ENCODE measurements around the gene ZDHHC19. TPM values are rescaled to one million over a fixed set of nuclear protein-coding genes. Genes with fewer than 3 reads are reported as not detected.

Gene ZDHHC19
- total RNA-seq (2022) (not detected in 2 replicates), Bru-seq, nascent RNA (not detected), BruChase-seq, experiment 1, labeled RNA remaining after a 6-hour chase (percentile 27 among the genes with signal in this experiment), BruChase-seq, experiment 2, labeled RNA remaining after a 2-hour chase (percentile 16 among the genes with signal in this experiment)
- long read RNA-seq = 0 reads

GRCh38 chr3:196210673-196211556 lies at the start of gene ZDHHC19:
Gene ZDHHC19 (minus strand): TSS chr3:196211400. CDS start chr3:196211315, 85 bp downstream.
- Mint-ChIP-seq H3K4me3 (ENCODE audit: unreplicated experiment) (no peak within 1 kb of the TSS), H3K36me3 (ENCODE audit: insufficient read depth, unreplicated experiment) (no peaks in the 10 kb centered on the region), H3K4me1 (ENCODE audit: insufficient read depth, unreplicated experiment) (no peaks in the 10 kb centered on the region), H3K27me3 (ENCODE audit: insufficient read depth, unreplicated experiment) (peaks cover 14% of the 10 kb centered on the region), H3K27ac (ENCODE audit: low read depth, unreplicated experiment) (no peak within 1 kb of the TSS), H3K9me3 (ENCODE audit: unreplicated experiment) (no peaks in the 10 kb centered on the region)
- ChIA-PET POLR2A (no interaction called here), CTCF (no interaction called here)
- intact Hi-C loops (cut with micrococcal nuclease) = no loop called here
- no peak for DNase-seq (ENCODE audit: unreplicated experiment)
- BruUV-seq (replicated peaks) = no TSS peak
- no peak for TF ChIP-seq CTCF (IDR thresholded peaks at IDR 0.05; ENCODE audit: unreplicated experiment)

- intact Hi-C loops (cut with micrococcal nuclease) = no loop called here
- Mint-ChIP-seq H3K27me3 (ENCODE audit: insufficient read depth, unreplicated experiment) (no peaks in the 10 kb centered on the region), H3K36me3 (ENCODE audit: insufficient read depth, unreplicated experiment) (peaks cover 83% of the 10 kb centered on the region), H3K4me3 (ENCODE audit: unreplicated experiment) (no peak overlapping the region), H3K27ac (ENCODE audit: low read depth, unreplicated experiment) (no peak overlapping the region), H3K9me3 (ENCODE audit: unreplicated experiment) (no peaks in the 10 kb centered on the region), H3K4me1 (ENCODE audit: insufficient read depth, unreplicated experiment) (no peaks in the 10 kb centered on the region)
- CTCF ChIA-PET = no interaction called here
- POLR2A ChIA-PET = interaction anchor here (0.6 to 0.7 kb wide), 2 partner anchors 8 to 103 kb away, joined by 3 read pairs; no protein-coding TSS in a partner anchor
- BruUV-seq (replicated peaks) = no TSS peak
- no peak for DNase-seq (ENCODE audit: unreplicated experiment)
- no peak for TF ChIP-seq CTCF (IDR thresholded peaks at IDR 0.05; ENCODE audit: unreplicated experiment)
These were observed 49.6 kb upstream of the ZDHHC19 start for GRCh38 chr3:196260784-196261183.

- Mint-ChIP-seq H3K27ac (ENCODE audit: low read depth, unreplicated experiment) (no peak overlapping the region), H3K9me3 (ENCODE audit: unreplicated experiment) (no peaks in the 10 kb centered on the region), H3K36me3 (ENCODE audit: insufficient read depth, unreplicated experiment) (peaks cover 43% of the 10 kb centered on the region), H3K4me3 (ENCODE audit: unreplicated experiment) (no peak overlapping the region), H3K4me1 (ENCODE audit: insufficient read depth, unreplicated experiment) (no peaks in the 10 kb centered on the region), H3K27me3 (ENCODE audit: insufficient read depth, unreplicated experiment) (no peaks in the 10 kb centered on the region)
- BruUV-seq (replicated peaks) = no TSS peak
- ChIA-PET CTCF (interaction anchor here (0.6 to 5.6 kb wide), 5 partner anchors 17 to 266 kb away, joined by 3 to 19 read pairs (median 4); no protein-coding TSS in a partner anchor), POLR2A (no interaction called here)
- DNase-seq (ENCODE audit: unreplicated experiment) = no peak
- no peak for TF ChIP-seq CTCF (IDR thresholded peaks at IDR 0.05; ENCODE audit: unreplicated experiment)
- intact Hi-C loops (cut with micrococcal nuclease) = loop anchor here (10.0 kb wide), 1 partner anchor 429 kb away; no protein-coding TSS in a partner anchor
These were observed 44.6 kb upstream of the ZDHHC19 start for GRCh38 chr3:196255776-196256175.
